H9 (cell line): ENCODE data around the gene GRIA1. TPM values are rescaled to one million over a fixed set of nuclear protein-coding genes. Genes with fewer than 3 reads are reported as not detected.

Experiments used
- DNase-seq: peaks from one replicate; pipeline ENCODE4 v3.0.0-alpha.2; 2017
- H2AFZ ChIP-seq: one replicate; pipeline ENCODE4 v1.6.1; 2013; ENCODE audit warnings: mild to moderate bottlenecking, low read length, control low read depth, moderate library complexity
- H2AK5ac ChIP-seq: 2 replicates; pipeline ENCODE4 v1.6.1; 2013; ENCODE audit warnings: low read length, control low read depth, mixed read lengths; ENCODE audit not compliant: insufficient read length
- H2BK120ac ChIP-seq: one replicate; pipeline ENCODE4 v1.6.1; 2013; ENCODE audit warnings: low read depth, mild to moderate bottlenecking, low read length, control low read depth, inconsistent platforms; ENCODE audit not compliant: poor library complexity, severe bottlenecking
- H2BK12ac ChIP-seq: 2 replicates; pipeline ENCODE4 v1.6.1; 2013; ENCODE audit warnings: low read length, control low read depth, mixed read lengths, low read depth; ENCODE audit not compliant: insufficient read length
- H2BK15ac ChIP-seq: 2 replicates; pipeline ENCODE4 v1.6.1; 2013; ENCODE audit warnings: low read depth, low read length, control low read depth
- H2BK20ac ChIP-seq: one replicate; pipeline ENCODE4 v1.6.1; 2013; ENCODE audit warnings: low read depth, mild to moderate bottlenecking, low read length, control low read depth, inconsistent platforms; ENCODE audit not compliant: poor library complexity, severe bottlenecking
- H2BK5ac ChIP-seq: 2 replicates; pipeline ENCODE4 v1.6.1; 2013; ENCODE audit warnings: low read length, control low read depth, mixed read lengths; ENCODE audit not compliant: insufficient read length
- H3K14ac ChIP-seq: 2 replicates; pipeline ENCODE4 v1.6.1; 2013; ENCODE audit warnings: low read length, control low read depth; ENCODE audit not compliant: insufficient read depth
- H3K18ac ChIP-seq: 2 replicates; pipeline ENCODE4 v1.6.1; 2013; ENCODE audit warnings: low read depth, mild to moderate bottlenecking, mixed read lengths, low read length, control low read depth; ENCODE audit not compliant: insufficient read length
- H3K23ac ChIP-seq: 2 replicates; pipeline ENCODE4 v1.6.1; 2013; ENCODE audit warnings: low read length, control low read depth, mixed read lengths, low read depth; ENCODE audit not compliant: insufficient read length
- H3K23me2 ChIP-seq: 2 replicates; pipeline ENCODE4 v1.6.1; 2013; ENCODE audit warnings: low read depth, mild to moderate bottlenecking, mixed read lengths, low read length, control low read depth; ENCODE audit not compliant: insufficient read length, poor library complexity, severe bottlenecking
- H3K27ac ChIP-seq: 2 replicates; pipeline ENCODE4 v1.5.1; 2013; ENCODE audit warnings: low read length, control low read depth, mixed read lengths, low read depth; ENCODE audit not compliant: insufficient read length
- H3K27me3 ChIP-seq: 2 replicates; pipeline ENCODE4 v1.6.1; 2013; ENCODE audit warnings: low read length, control low read depth, inconsistent platforms; ENCODE audit not compliant: insufficient read depth
- H3K4ac ChIP-seq: 2 replicates; pipeline ENCODE4 v1.6.1; 2013; ENCODE audit warnings: low read depth, mild to moderate bottlenecking, control low read depth, inconsistent platforms, low read length, moderate library complexity
- H3K4me1 ChIP-seq: 2 replicates; pipeline ENCODE4 v1.6.1; 2013; ENCODE audit warnings: low read length, control low read depth, inconsistent platforms; ENCODE audit not compliant: insufficient read depth
- H3K4me2 ChIP-seq: 2 replicates; pipeline ENCODE4 v1.6.1; 2013; ENCODE audit warnings: low read length, control low read depth, mixed read lengths; ENCODE audit not compliant: insufficient read length, insufficient read depth
- H3K56ac ChIP-seq: 2 replicates; pipeline ENCODE4 v1.6.1; 2013; ENCODE audit warnings: low read depth, mild to moderate bottlenecking, mixed read lengths, low read length, control low read depth; ENCODE audit not compliant: insufficient read length
- H3K79me1 ChIP-seq: 2 replicates; pipeline ENCODE4 v1.6.1; 2013; ENCODE audit warnings: low read depth, mild to moderate bottlenecking, moderate library complexity, low read length, control low read depth, inconsistent platforms; ENCODE audit not compliant: insufficient read depth, poor library complexity, severe bottlenecking
- H3K79me2 ChIP-seq: 2 replicates; pipeline ENCODE4 v1.6.1; 2013; ENCODE audit warnings: low read length, control low read depth, inconsistent platforms; ENCODE audit not compliant: insufficient read depth
- H3K9ac ChIP-seq: 2 replicates; pipeline ENCODE4 v1.6.1; 2013; ENCODE audit warnings: low read length, control low read depth, mixed read lengths; ENCODE audit not compliant: insufficient read length; ENCODE audit errors: extremely low read depth
- H3K9me3 ChIP-seq: one replicate; pipeline ENCODE4 v1.6.1; 2013; ENCODE audit warnings: low read depth, low read length, inconsistent platforms; ENCODE audit not compliant: control insufficient read depth
- H3T11ph ChIP-seq: one replicate; pipeline ENCODE4 v1.6.1; 2013; ENCODE audit warnings: mild to moderate bottlenecking, low read length, control low read depth, inconsistent platforms
- H4K20me1 ChIP-seq: one replicate; pipeline ENCODE4 v1.6.1; 2013; ENCODE audit not compliant: control insufficient read depth, insufficient read length, insufficient read depth
- H4K5ac ChIP-seq: 2 replicates; pipeline ENCODE4 v1.6.1; 2013; ENCODE audit warnings: low read depth, mild to moderate bottlenecking, mixed read lengths, low read length, control low read depth; ENCODE audit not compliant: insufficient read length
- H4K8ac ChIP-seq: replicated peaks from 2 replicates; pipeline ENCODE4 v1.6.1; 2013; ENCODE audit warnings: low read length, control low read depth, mixed read lengths, low read depth; ENCODE audit not compliant: insufficient read length
- H4K91ac ChIP-seq: 2 replicates; pipeline ENCODE4 v1.6.1; 2013; ENCODE audit warnings: low read depth, mild to moderate bottlenecking, moderate library complexity, mixed read lengths, low read length, control low read depth; ENCODE audit not compliant: insufficient read length
- H3K27ac Mint-ChIP-seq, 3 experiments: 2 replicates in 2 of 3; 3 replicates in 1 of 3; pipeline ENCODE4 v1.8.0; 2020 to 2021; ENCODE audit warnings: mixed read lengths in 3 of 3, mild to moderate bottlenecking in 1 of 3, moderate library complexity in 1 of 3
- H3K27me3 Mint-ChIP-seq: 2 replicates; pipeline ENCODE4 v1.8.0; 2021; ENCODE audit warnings: low read depth, mild to moderate bottlenecking, moderate library complexity, mixed read lengths
- H3K36me3 Mint-ChIP-seq, 3 experiments: 2 replicates in 2 of 3; 3 replicates in 1 of 3; pipeline ENCODE4 v1.8.0; 2020 to 2021; ENCODE audit warnings: low read depth in 3 of 3, mixed read lengths in 3 of 3; ENCODE audit not compliant: insufficient read depth in 1 of 3
- H3K4me1 Mint-ChIP-seq, 2 experiments: 2 replicates each; pipeline ENCODE4 v1.8.0; 2020; ENCODE audit warnings: mixed read lengths in 2 of 2
- H3K4me3 Mint-ChIP-seq, 2 experiments: 2 replicates in 1 of 2; 3 replicates in 1 of 2; pipeline ENCODE4 v1.8.0; 2020 to 2021; ENCODE audit warnings: mild to moderate bottlenecking in 2 of 2, mixed read lengths in 2 of 2, moderate library complexity in 1 of 2
- H3K9me3 Mint-ChIP-seq, 2 experiments: 2 replicates in 1 of 2; 3 replicates in 1 of 2; pipeline ENCODE4 v1.8.0; 2020; ENCODE audit warnings: mild to moderate bottlenecking in 2 of 2, mixed read lengths in 2 of 2, moderate library complexity in 1 of 2
- CTCF ChIP-seq: fragments of 200-600 bp; sonication (generic); conservative IDR thresholded peaks from 3 replicates; pipeline ENCODE4 v1.8.0; 2021; ENCODE audit warnings: antibody characterized with exemption, mild to moderate bottlenecking
- WGBS: extraction: QIAGEN DNeasy Blood & Tissue Kit; methylation state at CpG from one replicate; pipeline ENCODE4 v1.1.7; 2013; ENCODE audit warnings: missing lambda C conversion rate, low lambda C conversion rate, mixed read lengths; ENCODE audit not compliant: insufficient read length; ENCODE audit errors: extremely low coverage; 5-methylcytosine and 5-hydroxymethylcytosine counted together
- total RNA-seq: library from RNA; stranded (reverse); gene quantifications from 2 replicates; pipeline ENCODE4 v1.2.1, GENCODE V29; 2021

Gene GRIA1
- total RNA-seq, 1 experiment from 2014 or later: 0.52 TPM

GRCh38 chr5:153605386-153605785 lies 114.9 kb downstream of the GRIA1 start:
- Histone ChIP-seq H4K5ac (no peak overlapping the region), H3K79me1 (no peaks in the 10 kb centered on the region), H3T11ph (no peak overlapping the region), H2BK15ac (no peak overlapping the region), H2BK12ac (no peak overlapping the region), H3K9ac (no peak overlapping the region), H3K4ac (no peak overlapping the region), H3K4me1 (no peaks in the 10 kb centered on the region), H4K91ac (no peak overlapping the region), H2BK5ac (no peak overlapping the region), H3K27me3 (no peaks in the 10 kb centered on the region), H2AFZ (no peak overlapping the region), H2BK20ac (no peak overlapping the region), H4K8ac (no peak overlapping the region), H3K23ac (no peak overlapping the region), H3K14ac (no peak overlapping the region), H3K9me3 (no peaks in the 10 kb centered on the region), H3K18ac (no peak overlapping the region), H3K4me2 (no peak overlapping the region), H3K23me2 (no peaks in the 10 kb centered on the region), H3K79me2 (no peaks in the 10 kb centered on the region), H2BK120ac (no peak overlapping the region), H3K27ac (no peak overlapping the region), H2AK5ac (no peak overlapping the region), H4K20me1 (no peaks in the 10 kb centered on the region), H3K56ac (no peak overlapping the region)
- TF ChIP-seq CTCF: no peak
- Mint-ChIP-seq H3K27me3 (no peaks in the 10 kb centered on the region), H3K4me3 (no peak overlapping the region), H3K9me3 (no peaks in the 10 kb centered on the region), H3K36me3 (no peaks in the 10 kb centered on the region), H3K27ac (no peak overlapping the region), H3K4me1 (peaks cover 4 to 5% of the 10 kb centered on the region in 2 experiments; a peak in 2 of 4 replicates)
- DNase-seq: no peak
- no CpG with 5 or more reads among the region's 1 CpG for WGBS
